ENCODE results near the gene CATSPERZ.

CATSPERZ gene

DNA sequence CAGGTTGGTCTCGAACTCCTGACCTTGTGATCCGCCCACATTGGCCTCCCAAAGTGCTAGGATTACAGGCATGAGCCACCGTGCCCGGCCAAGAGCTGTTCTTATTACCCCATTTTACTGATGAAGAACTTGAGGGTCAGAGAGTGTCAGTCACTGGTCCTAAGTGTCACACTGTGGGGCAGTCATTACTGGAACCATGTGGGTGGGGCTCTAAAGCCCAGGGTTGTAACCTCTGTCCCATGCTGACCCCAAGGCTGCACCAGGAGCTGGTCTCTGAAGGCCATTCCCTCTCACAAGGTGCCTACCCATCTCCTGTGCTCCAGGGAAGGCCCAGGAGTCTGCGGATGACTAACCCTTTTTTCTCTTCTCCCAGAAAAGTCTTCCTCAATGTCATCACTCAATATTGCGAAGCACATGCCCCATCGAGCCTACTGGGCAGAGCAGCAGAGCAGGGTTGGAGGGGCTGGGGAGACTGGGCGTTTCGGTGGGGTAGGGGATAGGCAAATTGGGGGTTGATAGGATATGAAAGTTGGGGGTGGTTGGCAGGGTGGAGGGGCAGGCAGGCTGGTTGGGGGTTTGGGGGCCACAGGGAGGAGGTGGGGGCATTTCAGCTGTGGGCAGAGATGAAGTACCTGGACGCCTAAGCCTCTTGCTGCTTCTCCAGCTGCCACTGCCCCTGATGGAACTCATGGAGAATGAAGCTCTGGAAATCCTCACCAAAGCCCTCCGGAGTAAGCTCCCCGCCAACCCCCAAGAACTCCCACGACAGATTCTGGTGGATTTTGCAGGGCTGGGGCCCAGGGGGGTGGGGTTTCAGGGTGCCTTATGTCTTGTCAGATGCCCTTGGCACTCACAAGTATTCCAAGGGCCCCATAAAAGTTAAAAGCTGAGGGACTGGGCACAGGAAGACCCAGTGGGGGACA is 3.2 kb downstream of the CATSPERZ start:
- H3K4me3 ChIP-seq (ENCODE audit: low read length), result no peak overlapping the region
- TF ChIP-seq CTCF (conservative IDR thresholded peaks at IDR 0.05; ENCODE audit: low read depth, low read length), result no peak
- no peak for DNase-seq (ENCODE audit: low read depth)

DNA sequence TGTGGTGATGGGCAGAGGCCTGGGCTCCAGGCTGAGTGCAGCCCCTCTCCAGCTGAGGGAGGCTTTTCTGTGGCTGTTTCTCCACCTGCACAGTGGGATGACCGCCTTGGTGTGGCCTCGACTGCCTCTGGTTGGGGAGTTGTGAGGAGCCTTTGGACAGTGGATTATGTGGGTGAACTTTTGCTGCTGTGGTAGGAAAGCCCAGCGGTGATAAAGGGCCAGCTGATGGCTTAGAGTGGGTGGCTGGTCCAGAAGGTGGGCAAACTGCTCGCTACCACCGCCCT is 3.8 kb downstream of the CATSPERZ start:
- DNase-seq (ENCODE audit: low read depth), result no peak
- TF ChIP-seq CTCF (conservative IDR thresholded peaks at IDR 0.05; ENCODE audit: low read depth, low read length), result no peak
- peak overlapping the region; percentile 58 for H3K4me3 ChIP-seq (ENCODE audit: low read length)

DNA sequence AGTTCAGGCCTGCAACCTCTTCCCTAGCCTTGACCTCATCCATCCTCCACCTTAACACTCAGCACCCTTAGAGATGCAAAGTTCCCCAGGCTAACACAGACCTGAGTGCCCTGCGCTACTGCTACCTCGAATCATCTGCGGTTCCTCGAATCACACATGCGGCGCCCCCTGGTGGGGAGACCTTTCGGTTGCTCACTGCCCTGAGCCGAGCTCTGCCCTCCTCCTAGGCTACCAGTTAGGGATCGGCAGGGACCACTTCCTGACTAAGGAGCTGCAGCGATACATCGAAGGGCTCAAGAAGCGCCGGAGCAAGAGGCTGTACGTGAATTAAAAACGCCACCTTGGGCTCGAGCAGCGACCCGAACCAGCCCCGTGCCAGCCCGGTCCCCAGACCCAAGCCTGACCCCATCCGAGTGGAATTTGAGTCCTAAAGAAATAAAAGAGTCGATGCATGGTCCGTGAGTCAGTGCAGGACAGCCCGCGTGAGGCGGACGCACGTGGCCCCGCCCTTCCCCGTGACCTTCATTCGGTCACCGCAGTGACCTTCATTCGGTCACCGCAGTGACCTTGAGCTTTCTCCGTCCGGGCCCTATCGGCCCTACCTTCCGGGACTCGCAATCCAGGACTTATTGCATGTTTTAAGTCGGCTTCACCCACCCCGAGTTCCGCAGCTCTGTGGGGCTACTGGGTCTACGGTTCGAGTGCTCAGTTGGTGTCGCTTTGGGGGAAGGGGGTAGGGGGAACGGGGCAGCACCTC is 4.3 kb downstream of the CATSPERZ start:
- peak; percentile 55 for DNase-seq (ENCODE audit: low read depth)
- TF ChIP-seq CTCF (conservative IDR thresholded peaks at IDR 0.05; ENCODE audit: low read depth, low read length), result peak; percentile 92
- H3K4me3 ChIP-seq (ENCODE audit: low read length), result peak overlapping the region; percentile 58

DNA sequence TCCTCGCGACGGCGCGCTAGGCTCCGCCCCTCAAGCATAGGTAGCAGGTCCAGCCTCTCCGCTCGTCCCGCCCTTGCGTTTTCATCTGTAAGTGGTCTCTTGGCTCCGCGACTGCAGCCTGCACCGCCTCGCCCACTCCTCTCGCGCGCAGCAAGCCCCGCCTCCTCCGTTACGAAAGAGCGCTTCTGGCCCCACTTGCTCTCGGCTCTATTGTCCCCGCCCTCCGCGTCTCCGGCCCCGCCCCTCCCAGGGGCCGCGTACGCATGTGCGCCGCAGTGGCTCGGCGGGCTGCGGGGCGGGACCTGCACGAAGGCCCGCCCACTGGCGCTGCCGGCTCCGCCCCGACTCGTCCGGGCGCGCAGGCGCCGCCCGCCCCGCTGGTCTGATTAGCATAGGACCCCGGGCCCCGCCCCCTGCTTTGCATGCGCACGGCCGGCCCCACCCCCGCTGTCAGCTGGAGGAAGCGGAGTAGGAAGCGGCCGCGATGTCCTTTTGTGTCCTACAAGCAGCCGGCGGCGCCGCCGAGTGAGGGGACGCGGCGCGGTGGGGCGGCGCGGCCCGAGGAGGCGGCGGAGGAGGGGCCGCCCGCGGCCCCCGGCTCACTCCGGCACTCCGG is 5.0 kb downstream of the CATSPERZ start, which contains the start of gene ESRRA:
ESRRA (plus strand) TSS at position 450 of the 616 bp plus-strand sequence. CDS start 1,656 bp downstream, outside the sequence.
- DNase-seq (ENCODE audit: low read depth), result peak; percentile 92
- H3K4me3 ChIP-seq (ENCODE audit: low read length), result peak within 1 kb of the TSS; percentile 73
- TF ChIP-seq CTCF (conservative IDR thresholded peaks at IDR 0.05; ENCODE audit: low read depth, low read length), result no peak

DNA sequence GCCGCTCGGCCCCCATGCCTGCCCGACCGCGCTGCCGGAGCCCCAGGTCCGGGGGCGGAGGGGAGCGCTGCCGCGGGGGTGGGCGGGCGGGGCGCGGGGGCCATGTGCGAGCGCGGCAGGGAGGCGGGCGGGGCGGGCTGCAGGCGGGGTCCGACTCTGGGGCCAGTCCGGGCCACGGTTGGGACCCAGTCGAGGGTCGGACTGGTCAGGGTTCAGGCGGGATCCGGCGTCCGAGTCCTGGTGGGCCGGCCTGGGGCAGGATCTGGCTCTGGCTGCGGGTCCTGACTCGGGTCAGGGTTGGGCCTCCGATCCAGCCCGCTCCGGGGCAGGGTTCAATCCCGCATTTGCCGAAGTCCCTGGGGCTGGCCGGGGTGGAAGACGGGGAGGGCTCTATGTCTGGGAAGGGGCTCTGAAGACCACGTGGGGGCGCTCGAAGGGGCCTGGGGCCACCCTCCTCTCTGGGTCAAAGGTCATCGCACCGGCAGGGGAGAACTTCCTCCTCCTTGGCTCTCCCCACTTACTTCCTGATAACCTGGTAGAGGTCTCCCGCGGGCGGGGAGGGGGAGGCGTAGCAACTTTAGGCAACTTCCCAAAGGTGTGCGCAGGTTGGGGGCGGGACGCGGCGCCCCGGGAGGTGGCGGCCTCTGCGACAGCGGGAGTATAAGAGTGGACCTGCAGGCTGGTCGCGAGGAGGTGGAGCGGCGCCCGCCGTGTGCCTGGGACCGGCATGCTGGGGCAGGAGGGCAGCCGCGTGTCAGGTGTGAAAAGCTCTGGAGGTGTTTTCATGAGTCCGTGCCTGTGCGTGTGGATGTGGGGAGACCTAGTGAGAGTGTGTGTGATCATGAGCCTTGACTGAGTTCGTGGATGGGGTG is 5.8 kb downstream of the CATSPERZ start:
- DNase-seq (ENCODE audit: low read depth), result no peak
- H3K4me3 ChIP-seq (ENCODE audit: low read length), result peak overlapping the region; percentile 73
- TF ChIP-seq CTCF (conservative IDR thresholded peaks at IDR 0.05; ENCODE audit: low read depth, low read length), result peak; percentile 38

- peak overlapping the region; percentile 73 for H3K4me3 ChIP-seq (ENCODE audit: low read length)
- DNase-seq (ENCODE audit: low read depth), result no peak
- no peak for TF ChIP-seq CTCF (conservative IDR thresholded peaks at IDR 0.05; ENCODE audit: low read depth, low read length)
These were observed 6.4 kb downstream of the CATSPERZ start for GRCh38 chr11:64306563-64306875.

All from retinal pigment epithelial cell (primary cell).